ENCODE data around the gene COL4A2. TPM values are rescaled to one million over a fixed set of nuclear protein-coding genes. Genes with fewer than 3 reads are reported as not detected.
A peak's percentile ranks its signal among the peaks of the same experiment; 100 is the strongest.

COL4A2 gene
- total RNA-seq, 1 donor from 2014 or later: 91.2 TPM

DNA sequence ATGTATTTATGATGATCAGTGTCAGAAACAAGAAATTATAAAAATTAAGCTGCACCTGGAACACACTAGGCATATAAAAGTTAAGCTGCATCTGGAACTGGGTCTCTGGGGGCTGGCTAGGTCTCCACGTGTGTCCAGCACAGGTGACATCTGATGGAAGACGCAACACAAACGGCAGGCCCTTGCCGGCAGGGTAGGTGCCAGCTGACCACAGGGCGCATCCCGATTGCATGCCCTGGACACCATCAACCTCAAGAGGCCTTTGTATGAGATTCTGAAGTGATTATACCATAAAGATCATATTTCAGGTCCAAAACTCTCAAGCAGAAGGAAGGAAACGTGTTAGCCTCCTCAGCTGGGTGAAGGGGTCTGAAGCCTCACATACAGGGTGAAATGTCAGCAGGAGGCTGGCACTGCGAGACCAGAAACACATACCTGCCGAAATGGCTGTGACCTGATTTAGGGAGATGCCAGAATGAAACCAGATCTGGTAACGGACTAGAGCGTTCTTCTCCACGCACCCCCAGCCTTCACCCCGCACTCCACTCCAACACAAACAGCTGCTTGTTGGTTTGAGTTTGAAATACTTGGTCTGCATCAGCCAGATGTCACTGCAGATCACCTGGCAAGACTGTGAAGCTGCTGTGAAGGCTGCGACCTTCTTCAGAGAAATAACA, 37.4 kb upstream of the COL4A2 start:
- DNase-seq (no peak), ATAC-seq (ENCODE audit: poor library complexity) (no peak)
- intact Hi-C loops (cut with DNase I): no loop called here

DNA sequence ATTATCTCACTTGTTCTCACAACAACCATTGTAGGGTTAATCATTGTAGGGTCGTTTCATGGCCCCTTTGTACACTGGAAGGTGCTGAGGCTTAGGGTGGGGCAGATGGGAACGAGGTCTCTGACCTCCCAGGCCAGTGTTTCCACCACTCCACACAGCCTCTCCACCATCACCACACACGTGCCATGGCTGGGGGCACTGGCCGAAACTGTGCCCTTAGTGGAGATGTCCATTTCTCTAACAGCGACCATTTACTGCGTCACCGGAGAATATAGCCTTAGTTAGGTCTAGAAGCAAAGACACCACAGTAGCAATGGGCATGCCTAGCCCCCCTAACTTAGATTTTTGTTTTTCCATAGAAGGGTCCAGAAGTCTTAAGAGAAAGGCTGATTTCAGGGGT, 36.6 kb upstream of the COL4A2 start:
- DNase-seq (no peak), ATAC-seq (ENCODE audit: poor library complexity) (no peak)
- intact Hi-C loops (cut with DNase I): no loop called here

DNA sequence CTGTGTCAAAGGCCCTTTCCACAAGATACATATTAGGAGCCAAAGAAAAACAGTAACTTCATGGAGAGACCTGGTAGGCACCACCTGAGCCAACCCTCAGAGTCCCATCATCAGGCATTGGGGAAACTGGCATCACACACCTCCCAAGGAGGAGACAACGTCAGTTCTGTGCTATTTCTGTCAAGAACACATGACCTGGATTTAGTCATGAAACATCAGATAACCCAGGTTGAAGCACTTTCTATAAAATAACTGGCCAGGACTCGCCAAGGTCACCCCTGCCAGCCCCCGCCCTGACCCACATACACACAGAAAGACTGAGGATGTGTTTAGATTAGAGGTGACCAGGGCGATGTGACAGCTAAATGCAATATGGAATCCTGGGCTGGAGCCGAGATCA, 35.8 kb upstream of the COL4A2 start:
- DNase-seq (no peak), ATAC-seq (ENCODE audit: poor library complexity) (no peak)
- intact Hi-C loops (cut with DNase I): no loop called here

DNA sequence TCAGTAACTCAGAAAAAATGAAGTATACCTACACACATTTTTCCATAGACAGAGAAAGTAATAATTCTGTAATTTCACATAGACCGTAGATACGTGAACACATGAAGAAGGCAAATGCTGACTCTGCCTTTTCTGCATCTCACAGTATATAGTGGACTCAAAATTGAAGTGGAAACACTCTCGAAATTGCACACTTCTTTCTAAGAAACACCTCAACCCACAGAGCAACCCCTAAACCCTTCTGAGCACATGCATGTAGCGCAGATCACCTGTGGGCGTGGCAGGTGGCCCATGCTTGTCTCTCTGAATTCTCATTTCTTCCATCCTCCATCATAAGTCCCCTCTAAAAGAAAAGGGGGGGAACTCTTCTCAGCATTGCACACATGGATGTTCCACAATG, 34.9 kb upstream of the COL4A2 start:
- DNase-seq: no peak
- intact Hi-C loops (cut with DNase I): no loop called here
- no peak for ATAC-seq (ENCODE audit: poor library complexity)

DNA sequence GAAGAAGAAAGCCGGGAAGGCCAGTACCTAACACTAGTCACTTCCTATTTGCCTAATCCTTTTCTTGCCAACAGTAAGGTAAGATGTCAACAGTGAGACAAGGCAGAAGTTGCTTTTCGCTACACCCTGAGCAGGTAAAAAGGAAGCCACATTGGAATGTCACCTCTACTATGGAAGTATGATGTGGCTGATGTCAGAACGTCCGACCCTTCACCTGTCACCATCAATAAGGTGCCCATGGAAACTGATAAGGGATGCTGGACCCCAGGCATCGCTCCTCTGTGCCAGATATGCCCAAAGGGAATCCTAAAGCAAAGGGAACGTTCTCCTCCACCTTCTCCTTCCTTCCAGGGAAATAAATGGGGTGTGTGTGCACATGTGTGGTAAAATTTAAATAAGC, 34.4 kb upstream of the COL4A2 start:
- ATAC-seq (ENCODE audit: poor library complexity) (no peak), DNase-seq (no peak)
- intact Hi-C loops (cut with DNase I): no loop called here

DNA sequence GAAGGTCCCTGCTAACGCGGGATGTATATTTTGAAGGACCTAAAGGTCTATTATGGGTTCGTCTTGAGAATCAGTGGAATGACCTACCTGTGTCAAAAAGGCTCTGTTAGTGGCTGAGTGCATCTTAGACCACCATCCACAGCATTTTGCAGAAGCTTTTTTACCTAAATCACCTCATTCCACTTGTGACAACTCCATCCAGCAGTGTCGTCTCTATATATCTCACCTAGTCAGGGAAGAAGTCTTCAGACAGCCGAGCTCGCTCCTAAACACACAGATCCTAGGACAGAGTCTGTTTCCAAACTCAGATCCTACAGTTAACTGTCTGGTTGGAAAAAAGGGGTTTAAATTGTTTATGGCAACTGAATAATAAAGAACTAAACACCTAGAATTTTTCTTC, 33.8 kb upstream of the COL4A2 start:
- no peak for ATAC-seq (ENCODE audit: poor library complexity)
- intact Hi-C loops (cut with DNase I): no loop called here
- DNase-seq: no peak

DNA sequence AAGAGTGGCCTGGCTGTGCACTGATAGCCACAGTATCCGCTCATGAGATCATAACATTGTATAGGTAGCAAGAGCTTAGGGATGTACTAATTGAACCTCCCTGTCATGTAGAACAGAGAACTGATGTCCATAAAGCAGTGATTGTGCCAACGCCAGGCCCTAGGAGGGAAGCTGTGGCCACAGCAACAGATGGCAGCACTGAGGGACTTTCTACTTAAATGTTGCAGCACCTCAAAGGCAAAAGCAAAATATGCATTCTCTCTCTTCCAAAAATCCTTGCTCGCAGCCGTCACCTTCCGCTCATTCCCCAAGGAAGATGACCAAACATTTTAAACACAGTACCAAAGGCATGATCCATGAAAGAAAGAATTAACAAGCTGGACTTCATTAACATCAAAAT, 32.4 kb upstream of the COL4A2 start:
- no peak for DNase-seq
- peak; percentile 40 for ATAC-seq (ENCODE audit: poor library complexity)
- intact Hi-C loops (cut with DNase I): no loop called here

DNA sequence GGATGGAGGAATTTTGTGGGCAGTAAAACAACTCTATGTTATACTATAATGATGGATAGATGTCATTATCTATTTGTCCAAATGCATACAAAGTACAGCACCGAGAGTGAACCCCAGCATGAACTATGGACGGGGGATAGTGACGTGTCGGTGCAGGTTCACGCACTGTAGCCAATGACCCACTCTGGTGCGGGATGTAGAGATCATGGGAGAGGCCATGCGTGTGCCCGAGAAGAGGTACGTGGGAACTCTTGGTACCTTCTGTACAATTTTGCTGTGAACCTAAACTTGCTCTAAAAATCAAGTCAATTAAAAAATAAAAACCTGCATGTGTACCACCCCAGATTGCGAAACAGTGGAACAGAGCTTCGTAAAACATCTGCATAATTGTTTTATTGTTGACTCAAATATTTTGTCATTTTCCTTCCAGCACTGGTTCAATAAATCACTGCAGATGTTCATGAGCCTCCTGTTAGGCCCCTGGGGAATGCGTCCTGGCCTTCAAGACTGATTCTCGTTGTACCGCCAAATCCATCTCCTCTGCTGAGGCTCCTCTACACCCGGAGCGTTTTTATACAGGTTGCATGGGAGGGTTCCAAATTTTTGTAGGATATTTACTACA, 31.0 kb upstream of the COL4A2 start:
- intact Hi-C loops (cut with DNase I): no loop called here
- ATAC-seq (ENCODE audit: poor library complexity) (peak; percentile 64), DNase-seq (peak; percentile 59)

DNA sequence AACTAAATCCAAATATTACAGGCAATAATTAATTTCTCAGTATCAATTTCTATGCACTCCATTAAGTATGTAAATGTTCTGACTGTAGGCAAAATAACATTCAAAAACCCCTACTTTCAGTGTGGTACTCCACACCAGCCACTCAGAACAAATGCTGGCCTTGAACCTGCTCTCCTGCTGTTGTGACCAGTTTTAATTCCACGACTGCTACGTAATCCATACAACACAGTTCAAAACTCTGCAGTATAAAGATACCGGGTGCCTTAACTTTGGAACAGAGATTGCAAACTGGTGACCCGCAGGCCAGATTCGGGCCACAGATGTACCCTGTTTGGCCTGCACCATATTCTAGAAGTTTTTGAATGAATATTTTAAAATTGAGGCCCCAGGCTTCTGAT, 30.5 kb upstream of the COL4A2 start:
- ATAC-seq (ENCODE audit: poor library complexity) (peak; percentile 20), DNase-seq (no peak)
- intact Hi-C loops (cut with DNase I): no loop called here

DNA sequence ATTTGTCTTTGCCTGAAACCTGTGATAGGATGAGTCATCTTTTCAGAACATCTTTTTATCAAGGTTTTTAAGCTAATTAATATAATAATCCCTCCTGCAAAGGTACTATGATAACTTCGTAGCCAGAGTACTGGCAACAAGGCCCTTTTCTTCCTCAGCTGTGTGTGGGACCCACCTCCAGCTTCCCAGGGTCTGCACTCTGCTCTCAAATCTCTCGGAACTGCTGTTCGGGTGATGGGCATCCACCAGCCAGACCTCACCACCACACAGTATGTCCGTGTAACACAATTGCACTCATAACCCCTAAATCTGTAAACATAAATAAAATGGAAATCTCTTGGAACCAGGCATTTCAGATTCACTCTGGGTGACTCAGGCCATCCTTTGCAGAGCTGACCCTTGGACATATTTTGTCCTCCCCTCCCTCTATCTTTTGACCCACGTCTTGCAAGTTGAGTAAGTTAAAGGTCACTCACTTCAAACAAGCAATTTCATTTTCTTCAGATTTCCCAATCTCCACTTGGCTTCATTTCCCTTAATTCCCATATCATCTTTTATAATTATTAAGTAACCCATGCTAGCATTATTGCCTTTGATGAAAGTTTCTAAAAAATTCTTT, 29.6 kb upstream of the COL4A2 start:
- no peak for DNase-seq
- peak; percentile 22 for ATAC-seq (ENCODE audit: poor library complexity)
- intact Hi-C loops (cut with DNase I): no loop called here

DNA sequence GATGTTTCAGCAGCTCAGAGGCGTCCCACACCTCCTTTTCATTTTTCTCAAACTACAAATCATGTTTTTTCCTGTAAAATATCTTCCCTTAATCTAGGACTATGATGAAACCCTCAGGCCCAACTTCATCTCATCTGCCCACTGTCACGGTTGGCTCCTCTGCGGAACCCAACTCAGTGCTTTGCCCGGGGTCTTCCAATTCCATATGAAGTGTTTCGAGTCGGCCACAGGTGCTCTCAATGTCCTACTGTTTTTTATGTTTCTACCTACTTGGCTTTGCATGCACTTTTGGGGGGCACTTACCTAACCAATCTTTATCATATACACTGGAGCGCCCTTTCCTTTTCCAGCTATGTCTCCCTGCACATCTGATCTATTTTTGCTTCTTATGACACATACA, 28.2 kb upstream of the COL4A2 start:
- intact Hi-C loops (cut with DNase I): no loop called here

DNA sequence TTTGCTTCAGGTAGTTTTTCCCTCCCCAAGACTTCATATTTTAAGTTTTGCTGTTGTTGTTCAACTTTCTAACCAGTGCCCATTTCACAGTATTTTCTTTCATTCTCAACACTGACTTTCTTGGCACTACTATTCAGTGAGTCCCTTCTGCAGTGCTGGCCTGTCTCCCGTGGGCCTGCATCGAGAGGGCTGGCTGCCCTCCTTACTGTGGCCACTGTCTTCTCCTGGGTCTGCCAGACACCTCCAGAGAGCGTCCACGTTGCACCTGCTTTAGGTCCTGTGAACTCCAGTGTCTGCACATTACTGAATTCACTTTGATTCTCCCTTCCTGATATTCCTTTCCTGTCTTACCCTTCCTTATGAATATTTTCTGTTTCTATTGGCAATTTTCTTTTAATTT, 27.4 kb upstream of the COL4A2 start:
- DNase-seq: no peak
- intact Hi-C loops (cut with DNase I): no loop called here
- ATAC-seq (ENCODE audit: poor library complexity): no peak

More for the DNA sequence above, 28.2 kb upstream of the COL4A2 start:
- DNase-seq (no peak), ATAC-seq (ENCODE audit: poor library complexity) (no peak)

DNA sequence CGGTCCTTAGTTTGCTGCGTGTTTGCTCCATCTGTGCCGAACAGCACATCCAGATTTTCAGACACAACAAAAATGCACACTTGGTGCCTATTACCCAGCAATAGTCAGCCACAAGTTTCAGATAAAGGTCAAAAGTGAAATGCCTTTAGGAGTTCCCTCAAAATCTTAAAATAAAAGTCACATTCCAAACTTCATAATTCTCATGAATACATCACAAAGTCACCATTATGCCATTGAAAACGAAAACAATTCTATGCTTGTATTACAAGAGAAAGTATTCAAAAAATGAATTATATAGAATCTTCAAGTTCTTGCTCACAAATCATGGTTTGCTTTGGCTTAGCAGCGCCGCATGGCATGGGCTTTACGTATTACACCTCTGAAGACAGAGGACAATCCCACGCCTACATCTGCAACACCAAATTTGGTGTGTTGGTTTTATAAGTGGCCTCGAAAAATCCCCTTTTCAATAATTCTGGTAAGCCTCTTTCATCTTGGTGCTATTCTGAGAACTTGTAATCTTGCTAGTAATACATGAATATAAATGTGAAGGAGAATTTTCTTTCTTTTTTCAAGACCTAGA, 26.8 kb upstream of the COL4A2 start:
- DNase-seq (no peak), ATAC-seq (ENCODE audit: poor library complexity) (no peak)

DNA sequence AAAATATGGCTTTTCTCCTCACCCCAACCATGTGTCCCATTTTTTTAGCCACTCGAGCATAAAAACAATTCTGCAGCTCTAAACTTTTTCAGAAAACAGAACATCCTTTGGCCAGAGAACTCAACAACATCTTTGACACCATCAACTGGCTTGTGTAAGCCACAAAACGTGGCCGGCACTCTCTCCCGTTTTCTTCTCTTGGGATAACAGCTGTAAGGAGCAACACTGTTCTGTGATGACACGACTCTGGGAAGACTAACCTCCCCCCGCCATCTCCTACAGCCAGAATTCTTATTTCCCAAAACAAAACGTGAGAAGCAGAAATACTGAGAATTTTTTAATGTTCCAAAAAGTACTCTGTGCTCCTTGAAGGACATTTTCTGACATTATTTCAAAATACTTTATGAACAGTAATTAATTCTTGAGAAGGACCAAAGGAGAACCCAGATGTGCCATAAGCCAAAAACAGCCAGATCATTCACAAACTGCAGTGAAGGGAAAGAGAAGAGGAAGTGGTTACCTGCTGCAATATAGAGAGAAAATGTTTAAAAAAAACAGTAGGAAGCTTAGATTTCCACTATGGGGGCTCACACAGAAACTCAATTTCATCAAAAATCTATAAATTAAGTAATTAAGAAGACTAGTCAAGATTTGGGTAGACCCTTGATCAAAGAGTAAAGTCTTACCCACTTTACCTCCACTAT, 25.9 kb upstream of the COL4A2 start:
- ATAC-seq (ENCODE audit: poor library complexity) (peak; percentile 81), DNase-seq (peak; percentile 78)
- intact Hi-C loops (cut with DNase I): no loop called here

More for the DNA sequence above, 26.8 kb upstream of the COL4A2 start:
- intact Hi-C loops (cut with DNase I): no loop called here

DNA sequence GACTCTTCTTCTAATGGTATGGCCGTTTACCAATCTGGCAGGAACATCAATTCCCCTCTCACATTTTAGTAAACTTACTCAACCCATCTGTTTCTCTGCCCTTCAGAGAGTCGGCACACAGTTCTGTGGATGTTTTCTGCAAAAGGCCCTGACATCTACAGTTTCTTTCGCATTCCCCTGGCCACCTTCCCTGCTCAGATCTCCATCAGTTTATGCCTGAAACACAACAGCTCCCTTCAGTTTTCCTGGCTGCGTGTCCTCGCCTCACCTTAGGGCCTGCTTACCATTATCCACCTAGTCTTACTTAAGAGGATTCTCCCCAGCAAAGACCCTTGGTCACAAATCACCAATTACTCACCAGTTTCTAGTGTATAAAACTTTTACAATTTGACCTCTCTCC, 25.3 kb upstream of the COL4A2 start:
- ATAC-seq (ENCODE audit: poor library complexity) (no peak), DNase-seq (no peak)
- intact Hi-C loops (cut with DNase I): no loop called here

DNA sequence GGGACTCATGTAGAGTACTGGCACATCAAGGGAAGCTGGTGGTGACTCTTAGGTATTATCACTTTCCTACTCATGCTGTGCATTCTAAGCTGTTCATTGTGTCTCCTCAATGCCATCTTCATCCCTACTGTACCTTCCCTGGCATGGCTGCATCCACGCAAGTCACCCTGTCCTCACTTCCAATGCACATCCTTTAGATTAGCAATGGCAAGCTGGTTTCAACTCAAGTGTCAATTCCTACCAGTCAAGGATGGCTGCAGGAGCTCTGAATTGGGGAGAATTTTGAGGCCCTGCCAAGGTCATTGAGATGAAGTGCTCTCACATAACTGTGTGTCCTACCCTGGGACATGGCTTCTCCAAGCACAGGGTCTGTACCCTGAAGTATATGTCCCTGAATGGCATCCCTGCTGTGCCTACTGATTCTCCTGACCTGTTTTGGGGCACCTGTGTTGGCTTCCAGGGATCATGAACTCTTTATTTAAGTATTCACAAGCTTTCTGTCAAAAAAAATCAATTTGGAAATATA, 24.7 kb upstream of the COL4A2 start:
- DNase-seq (no peak), ATAC-seq (ENCODE audit: poor library complexity) (no peak)
- intact Hi-C loops (cut with DNase I): no loop called here

DNA sequence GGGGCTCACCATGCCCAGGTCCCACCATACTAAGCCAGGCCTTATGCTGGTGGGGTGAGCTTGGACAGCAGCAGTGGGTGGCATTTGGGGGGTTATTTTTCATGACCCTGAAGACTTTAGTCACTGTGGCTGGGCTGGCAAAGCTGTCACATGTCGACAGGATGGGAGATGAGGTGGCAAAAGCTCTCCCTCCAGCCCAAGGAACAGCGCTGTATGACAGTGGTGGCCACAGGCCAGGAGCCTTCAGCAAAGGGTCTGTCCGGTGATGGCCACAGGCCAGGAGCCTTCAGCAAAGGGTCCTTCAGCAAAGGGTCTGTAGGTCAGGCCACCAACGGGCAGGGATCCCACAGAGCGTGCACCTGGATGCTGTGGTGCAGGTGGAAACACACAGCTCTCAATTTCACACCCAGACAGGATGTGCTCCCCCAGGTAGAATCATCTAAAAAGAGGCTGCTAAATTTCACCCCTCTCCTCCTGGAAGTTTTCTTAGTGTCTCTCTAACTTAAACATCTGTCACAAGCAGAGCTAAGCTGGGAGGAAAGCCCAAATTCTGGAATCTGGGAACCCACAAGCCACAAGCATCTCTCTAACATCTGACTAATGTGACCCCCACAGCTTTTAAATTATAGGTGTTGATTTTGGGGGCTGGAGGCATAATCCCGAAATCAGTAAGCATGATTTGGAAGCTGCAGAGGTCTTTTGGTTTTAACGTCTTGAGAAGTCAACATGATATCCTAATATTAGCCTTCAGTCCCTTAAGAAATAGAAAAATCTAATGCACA, 23.2 kb upstream of the COL4A2 start:
- intact Hi-C loops (cut with DNase I): no loop called here
- no peak for ATAC-seq (ENCODE audit: poor library complexity)
- DNase-seq: no peak

DNA sequence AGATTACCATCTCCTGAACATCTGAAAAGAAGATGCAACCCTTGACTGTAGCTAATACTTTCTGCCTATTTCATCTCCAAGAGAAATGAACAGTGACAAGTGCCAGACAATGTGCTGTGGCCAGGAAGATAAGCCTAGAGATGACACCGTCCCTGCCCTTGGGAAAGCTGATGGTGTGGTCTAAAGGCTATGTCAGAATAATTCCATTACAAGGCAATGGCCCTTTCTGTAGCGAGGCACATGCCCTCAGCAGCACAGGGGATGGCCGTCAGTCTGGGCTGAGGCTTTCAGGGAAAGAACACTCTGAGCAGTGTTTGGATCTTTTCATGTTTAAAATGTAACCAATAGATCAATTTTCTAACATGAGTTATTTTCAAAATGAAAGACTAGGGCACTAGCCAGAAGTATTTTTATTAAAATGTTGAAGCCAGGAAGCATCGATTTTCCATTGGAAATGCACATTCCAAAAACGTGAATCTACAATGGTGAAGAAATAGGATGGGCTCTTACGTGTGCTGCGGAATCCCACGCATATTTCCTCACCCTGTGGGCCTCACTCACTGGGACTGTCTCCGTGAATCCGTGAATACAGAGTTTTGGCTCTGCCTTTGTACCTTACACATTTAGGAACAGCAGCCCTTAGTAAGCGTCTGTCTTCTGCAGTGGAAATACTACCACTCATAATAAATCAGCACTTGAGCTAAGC, 22.2 kb upstream of the COL4A2 start:
- no peak for ATAC-seq (ENCODE audit: poor library complexity)
- no peak for DNase-seq
- intact Hi-C loops (cut with DNase I): no loop called here

All from Right ventricle myocardium superior (tissue), 1 donor.